Stimulated activated CD8-positive, alpha-beta memory T cell treated with anti-CD3 and anti-CD28 coated beads, Interleukin-7, amount 100 ng/mL, for 1 hour (primary cell): ENCODE measurements around the gene FBXW8.
"Not testable (repeated sequence)": the region's sequence is repeated elsewhere in the genome, so short reads cannot be mapped to it uniquely, and the experiment has no call there.

Experiments used
- DNase-seq, 2 donors: peaks; one replicate each; pipeline ENCODE4 v3.0.0-alpha.2; 2020; ENCODE audit warnings: low read depth in 2 of 2

Gene FBXW8

DNA sequence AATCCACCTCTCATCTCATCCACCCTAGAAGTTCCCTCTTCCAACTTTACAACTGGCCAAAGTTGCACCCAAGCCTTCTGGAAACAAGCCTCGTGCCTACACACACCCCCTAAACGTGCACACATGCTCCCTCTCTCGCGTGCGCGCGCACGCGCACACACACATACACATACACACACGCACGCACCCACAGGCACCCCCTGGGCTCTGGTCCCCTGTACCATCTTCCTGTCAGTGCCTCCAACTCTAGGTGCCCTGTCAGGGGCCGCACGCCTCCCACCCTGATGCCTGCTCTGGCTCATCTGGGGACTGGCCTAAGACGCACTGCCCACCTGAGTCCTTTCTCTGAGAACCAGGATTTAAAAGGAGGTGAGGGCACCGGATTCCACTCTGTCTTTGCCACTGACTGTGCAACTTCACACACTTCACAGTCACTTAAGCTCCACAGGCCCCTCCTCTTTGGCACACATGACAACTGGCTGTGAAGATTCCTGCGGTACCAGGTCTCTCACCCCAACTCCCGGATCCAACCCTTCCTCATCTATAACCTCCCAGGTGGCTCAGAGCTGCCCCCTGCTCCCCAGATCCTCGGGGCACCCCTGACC, 142.9 kb downstream of the FBXW8 start:
- no peak for DNase-seq

DNA sequence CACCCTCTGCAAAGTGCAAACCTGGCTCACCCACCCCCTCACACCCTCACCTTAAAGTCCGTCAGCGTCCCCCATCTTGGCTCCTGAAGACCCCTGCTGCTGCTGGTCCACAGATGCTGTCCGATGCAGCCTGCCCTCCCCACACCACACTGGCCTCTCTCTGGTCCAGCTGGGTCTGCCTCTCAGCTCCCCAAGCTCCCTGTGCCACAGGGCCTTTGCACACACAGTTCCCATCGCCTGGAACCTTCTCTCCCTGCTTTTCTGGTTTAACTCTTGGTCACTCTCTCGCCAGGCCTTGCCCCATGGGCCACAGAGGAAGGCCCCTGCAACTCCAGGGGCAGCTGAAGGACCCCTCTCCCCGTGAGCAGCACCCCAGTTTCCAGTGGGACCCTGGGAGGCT, 143.5 kb downstream of the FBXW8 start:
- DNase-seq, result no peak

DNA sequence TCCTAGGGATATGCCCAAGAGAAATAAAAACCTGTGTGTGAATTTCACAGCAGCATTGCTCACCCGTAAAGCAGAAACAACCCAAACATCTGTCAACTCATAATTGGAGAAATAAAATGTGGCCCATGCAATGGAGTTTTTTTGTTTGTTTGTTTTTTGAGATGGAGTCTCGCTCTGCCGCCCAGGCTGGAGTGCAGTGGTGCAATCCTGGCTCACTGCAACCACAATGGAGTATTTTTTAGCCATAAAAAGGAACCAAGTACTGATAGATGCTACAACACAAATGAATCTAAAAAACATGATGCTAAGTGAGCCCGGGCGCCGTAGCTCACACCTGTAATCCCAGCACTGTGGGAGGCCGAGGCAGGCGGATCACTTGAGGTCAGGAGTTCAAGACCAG, 146.9 kb downstream of the FBXW8 start:
- not testable (repeated sequence) for DNase-seq

- no peak for DNase-seq
Observed at GRCh38 chr12:117058442-117059072, 147.8 kb downstream of the FBXW8 start.

GRCh38 chr12:117059156-117059555, 148.4 kb downstream of the FBXW8 start:
- no peak for DNase-seq

GRCh38 chr12:117060246-117060928, 149.6 kb downstream of the FBXW8 start:
- no peak for DNase-seq

GRCh38 chr12:117060929-117061305, 150.2 kb downstream of the FBXW8 start:
- no peak for DNase-seq

DNA sequence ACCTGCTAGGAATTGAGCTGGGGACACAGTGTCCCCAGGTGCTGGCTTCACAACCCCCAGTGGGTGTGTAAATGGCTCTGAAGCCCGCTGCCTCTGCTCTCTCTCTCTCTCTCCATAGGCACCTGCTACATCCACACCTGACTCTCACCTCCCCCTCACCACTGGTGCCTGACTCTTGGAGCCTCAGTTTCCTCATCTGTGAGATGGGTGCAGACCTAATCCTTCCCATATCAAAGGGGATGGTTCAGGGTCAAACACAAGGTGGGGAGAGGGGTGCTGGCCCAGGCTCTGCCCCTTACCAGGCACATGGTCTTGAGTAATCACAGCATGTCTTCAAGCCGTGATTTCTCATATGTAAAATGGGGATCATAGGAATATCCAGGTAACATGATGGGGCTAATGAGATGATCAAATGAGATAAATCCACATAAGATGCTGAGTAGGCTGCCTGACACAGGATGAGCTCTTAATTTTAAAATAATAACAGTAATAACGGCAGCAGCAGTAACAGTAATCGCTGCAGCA, 150.9 kb downstream of the FBXW8 start:
- no peak for DNase-seq

- no peak for DNase-seq
Observed at GRCh38 chr12:117063162-117063911, 152.6 kb downstream of the FBXW8 start.

DNA sequence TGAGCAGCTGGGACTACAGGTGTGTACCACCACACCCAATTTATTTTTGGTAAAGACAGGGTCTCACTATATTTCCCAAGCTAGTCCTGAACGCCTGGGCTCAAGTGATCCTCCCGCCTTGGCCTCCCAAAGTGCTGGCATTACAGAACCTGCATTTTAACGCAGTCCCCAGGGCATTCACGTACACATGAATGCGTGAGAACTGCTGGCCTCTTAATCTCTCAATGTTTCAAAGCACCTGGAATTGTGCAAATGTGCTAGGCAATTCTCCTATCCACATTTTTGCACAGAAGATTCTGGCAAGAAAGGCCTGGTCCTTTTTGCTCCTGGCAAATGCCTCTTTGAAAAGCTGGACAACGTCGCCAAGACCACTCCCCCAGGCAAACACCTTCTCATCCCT, 153.3 kb downstream of the FBXW8 start:
- DNase-seq, result no peak

GRCh38 chr12:117064596-117064995, 153.8 kb downstream of the FBXW8 start:
- no peak for DNase-seq

GRCh38 chr12:117067016-117067415, 156.3 kb downstream of the FBXW8 start:
- DNase-seq, result no peak

DNA sequence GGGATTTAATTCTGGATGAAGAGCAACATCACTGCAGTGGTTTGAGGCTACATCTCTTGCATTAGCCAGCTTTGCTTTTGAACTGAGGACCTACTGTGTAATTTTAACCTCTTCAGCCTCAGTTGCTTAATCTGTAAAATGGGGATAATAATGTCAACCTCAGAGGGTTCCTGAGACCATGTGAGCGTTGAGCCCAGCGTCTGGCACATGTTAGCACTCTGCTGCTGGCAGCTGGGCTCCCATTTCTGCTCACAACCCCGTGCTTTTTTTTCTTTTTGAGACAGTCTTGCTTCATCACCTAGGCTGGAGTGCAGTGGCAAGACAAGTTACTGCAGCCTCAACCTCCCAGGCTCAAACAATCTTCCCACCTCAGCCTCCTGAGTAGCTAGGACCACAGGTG, 156.9 kb downstream of the FBXW8 start:
- DNase-seq, result no peak

- DNase-seq, result no peak
Observed at GRCh38 chr12:117068492-117068891, 157.7 kb downstream of the FBXW8 start.

DNA sequence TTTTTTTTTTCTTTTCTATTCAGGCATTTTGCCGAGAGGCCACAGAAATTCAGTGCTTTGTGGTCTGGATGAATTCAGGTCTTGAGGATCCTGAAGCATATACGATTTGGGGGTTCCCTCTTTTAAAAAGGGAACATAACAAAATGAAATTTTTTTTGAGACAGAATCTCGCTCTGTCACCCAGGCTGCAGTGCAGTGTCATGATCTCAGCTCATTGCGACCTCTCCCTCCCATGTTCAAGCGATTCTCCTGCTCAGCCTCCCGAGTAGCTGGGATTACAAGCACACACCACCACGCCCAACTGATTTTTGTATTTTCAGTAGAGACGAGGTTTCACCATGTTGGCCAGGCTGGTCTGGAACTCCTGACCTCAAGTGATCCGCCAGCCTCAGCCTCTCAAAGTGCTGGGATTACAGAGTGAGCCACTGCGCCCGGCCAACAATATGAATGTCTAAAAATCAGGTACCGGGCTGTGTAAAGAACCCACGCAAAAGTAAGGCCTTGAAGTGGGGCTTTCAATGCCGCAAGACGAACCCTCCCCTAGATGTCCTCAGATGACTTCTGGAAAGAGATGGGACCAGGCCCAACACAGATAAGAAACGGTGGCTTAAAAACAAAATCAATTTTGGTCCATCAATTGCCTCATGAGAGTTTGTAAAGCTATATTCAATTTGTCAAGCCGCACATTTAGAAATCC, 158.5 kb downstream of the FBXW8 start:
- DNase-seq, result no peak

GRCh38 chr12:117069926-117070900, 159.5 kb downstream of the FBXW8 start:
- no peak for DNase-seq

DNA sequence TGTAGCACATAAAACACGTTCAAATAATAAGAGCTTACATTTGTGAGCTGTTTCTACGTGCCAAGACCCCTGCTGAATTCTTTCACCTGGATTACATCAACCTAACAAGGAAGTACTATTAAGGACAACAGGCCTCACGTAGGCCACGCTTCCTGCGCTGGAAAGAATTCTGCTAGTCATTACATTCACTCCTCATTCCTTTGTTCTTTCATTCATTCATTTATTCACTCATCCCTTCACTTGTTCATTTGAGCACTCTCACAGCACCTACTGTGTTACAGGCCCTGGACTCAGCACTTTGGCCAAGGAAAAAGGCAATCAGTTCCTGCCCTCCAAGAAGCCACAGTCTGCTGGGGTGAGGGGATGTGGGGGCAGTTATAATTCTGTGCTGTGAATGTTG, 160.3 kb downstream of the FBXW8 start:
- DNase-seq, result no peak

DNA sequence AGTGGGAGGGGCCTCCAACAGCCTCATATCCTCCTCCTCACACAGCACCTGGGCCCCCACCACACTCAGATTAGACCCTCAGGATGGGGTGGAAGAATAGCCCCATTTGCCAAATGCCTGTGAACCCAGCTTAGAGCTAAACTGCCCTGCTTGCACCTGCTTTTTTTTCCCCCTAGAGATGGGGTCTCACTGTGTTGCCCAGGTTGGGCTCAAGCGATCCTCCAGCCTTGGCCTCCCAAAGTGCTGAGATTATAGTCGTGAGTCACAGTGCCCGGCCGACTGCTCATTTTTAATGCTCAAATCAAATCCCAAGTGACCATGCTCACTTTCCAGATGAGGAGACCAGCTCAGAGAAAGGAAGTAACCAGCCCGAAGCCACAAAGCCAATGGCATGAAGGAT, 161.4 kb downstream of the FBXW8 start:
- DNase-seq, result no peak

DNA sequence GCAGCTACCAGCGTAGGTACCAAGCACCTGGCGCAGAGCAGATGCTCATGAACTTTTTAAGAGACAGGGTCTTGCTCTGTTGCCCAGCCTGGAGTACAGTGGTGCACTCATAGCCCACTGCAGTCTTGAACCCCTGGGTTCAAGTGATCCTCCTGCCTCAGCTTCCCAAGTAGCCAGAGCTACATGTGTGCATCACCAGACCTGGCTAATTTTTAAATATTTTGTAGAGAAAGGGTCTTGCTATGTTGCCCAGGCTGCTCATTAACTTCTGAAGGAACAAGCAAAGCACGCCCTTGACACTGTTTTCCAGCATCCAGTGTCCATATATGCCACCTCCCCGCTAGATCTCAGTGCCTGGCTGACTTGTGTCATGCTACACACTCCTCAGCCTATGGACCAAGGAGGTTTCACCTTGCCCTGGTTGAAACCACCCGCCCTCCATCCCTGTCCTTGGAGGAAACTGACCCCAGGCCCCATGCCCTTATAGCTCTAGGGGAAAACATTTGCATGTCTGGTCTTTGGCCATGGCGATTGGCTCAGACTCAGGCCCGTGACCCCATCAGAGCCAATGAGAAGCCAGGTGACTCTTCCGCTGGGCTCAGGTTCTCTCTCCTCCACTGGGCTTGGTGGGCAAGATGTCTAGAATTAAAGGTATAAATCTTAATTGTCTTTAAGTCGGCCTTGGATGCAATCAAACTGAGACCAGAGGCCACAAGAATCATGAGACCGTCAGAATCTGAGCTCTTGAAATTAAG, 162.2 kb downstream of the FBXW8 start:
- no peak for DNase-seq

DNA sequence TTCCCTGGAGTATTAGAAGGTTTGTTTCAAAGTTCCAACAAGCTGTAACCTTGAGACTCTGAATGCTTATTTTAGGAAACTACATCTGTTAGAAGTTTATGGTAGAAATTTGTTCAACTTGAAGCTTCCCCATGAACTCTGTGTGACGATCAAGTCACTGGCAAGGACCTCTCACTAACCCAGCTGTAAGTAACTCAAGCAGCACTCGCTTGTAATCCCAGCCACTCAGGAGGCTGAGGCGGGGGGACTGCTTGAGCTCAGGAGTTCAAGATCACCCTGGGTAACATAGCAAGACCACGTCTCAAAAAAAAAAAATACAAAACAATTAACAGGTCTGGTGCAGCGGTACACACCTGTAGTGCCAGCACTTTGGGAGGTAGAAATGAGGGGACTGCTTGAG, 162.9 kb downstream of the FBXW8 start:
- DNase-seq, result no peak
